GM12801 (cell line): ENCODE results near the gene RNASE8.

Source experiments
- CTCF ChIP-seq: IDR thresholded peaks from one replicate; pipeline ENCODE4 v1.5.1; 2011; ENCODE audit warnings: control low read depth; ENCODE audit not compliant: insufficient read length; ENCODE audit errors: extremely low read depth

RNASE8 gene

GRCh38 chr14:21033133-21033698 lies 24.4 kb upstream of the RNASE8 start:
- no peak for TF ChIP-seq CTCF

- no peak for TF ChIP-seq CTCF
Measured at GRCh38 chr14:21034707-21035106, 22.9 kb upstream of the RNASE8 start, which contains the start of gene RNASE13. Gene RNASE13, minus strand, starts transcription at chr14:21034807. Its CDS starts 519 bp downstream, at chr14:21034288.

GRCh38 chr14:21036751-21037150 lies 20.9 kb upstream of the RNASE8 start:
- no peak for TF ChIP-seq CTCF

- TF ChIP-seq CTCF: no peak
Measured at GRCh38 chr14:21037156-21037555, 20.5 kb upstream of the RNASE8 start.

- TF ChIP-seq CTCF: no peak
Measured at GRCh38 chr14:21038441-21039422, 18.9 kb upstream of the RNASE8 start.

- TF ChIP-seq CTCF: no peak
Measured at GRCh38 chr14:21039585-21040369, 17.8 kb upstream of the RNASE8 start.

GRCh38 chr14:21040370-21040925 lies 17.2 kb upstream of the RNASE8 start:
- no peak for TF ChIP-seq CTCF
